Measurements from ENCODE around the gene ACMSD. TPM values are rescaled to one million over a fixed set of nuclear protein-coding genes. Genes with fewer than 3 reads are reported as not detected.

Gene ACMSD
- total RNA-seq, 4 donors from 2014 or later, result not detected

DNA sequence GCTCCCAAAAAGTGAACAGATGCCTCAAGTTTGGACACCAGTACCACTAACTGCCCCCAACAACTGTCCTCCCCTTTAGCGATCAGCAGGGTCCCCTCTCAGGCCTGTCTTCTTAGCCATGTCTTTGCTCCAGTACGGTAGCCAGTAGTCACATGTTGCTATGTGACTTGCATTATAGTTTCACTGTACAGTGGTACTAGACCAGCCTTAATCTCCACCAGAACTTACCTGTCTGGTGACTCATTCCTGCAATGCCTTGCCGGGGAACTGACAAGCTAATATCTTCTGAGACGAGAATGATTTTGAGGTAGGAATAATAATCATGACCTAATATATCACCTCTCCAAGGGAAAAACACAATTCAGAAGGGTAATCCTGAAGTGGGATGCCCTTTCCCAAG, 23.7 kb downstream of the ACMSD start:
- no peaks in the 10 kb centered on the region for H3K27me3 ChIP-seq
- H3K4me1 ChIP-seq, result no peaks in the 10 kb centered on the region
- no peak overlapping the region for H3K27ac ChIP-seq
- DNase-seq (ENCODE audit: low spot score in 2 of 2), result no peak
- H3K36me3 ChIP-seq, result no peaks in the 10 kb centered on the region
- H3K9me3 ChIP-seq, result no peaks in the 10 kb centered on the region
- TF ChIP-seq POLR2A (IDR thresholded peaks at IDR 0.05), result no peak
- no peak for TF ChIP-seq EP300 (IDR thresholded peaks at IDR 0.05)
- TF ChIP-seq, protein P1, sequence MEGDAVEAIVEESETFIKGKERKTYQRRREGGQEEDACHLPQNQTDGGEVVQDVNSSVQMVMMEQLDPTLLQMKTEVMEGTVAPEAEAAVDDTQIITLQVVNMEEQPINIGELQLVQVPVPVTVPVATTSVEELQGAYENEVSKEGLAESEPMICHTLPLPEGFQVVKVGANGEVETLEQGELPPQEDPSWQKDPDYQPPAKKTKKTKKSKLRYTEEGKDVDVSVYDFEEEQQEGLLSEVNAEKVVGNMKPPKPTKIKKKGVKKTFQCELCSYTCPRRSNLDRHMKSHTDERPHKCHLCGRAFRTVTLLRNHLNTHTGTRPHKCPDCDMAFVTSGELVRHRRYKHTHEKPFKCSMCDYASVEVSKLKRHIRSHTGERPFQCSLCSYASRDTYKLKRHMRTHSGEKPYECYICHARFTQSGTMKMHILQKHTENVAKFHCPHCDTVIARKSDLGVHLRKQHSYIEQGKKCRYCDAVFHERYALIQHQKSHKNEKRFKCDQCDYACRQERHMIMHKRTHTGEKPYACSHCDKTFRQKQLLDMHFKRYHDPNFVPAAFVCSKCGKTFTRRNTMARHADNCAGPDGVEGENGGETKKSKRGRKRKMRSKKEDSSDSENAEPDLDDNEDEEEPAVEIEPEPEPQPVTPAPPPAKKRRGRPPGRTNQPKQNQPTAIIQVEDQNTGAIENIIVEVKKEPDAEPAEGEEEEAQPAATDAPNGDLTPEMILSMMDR (IDR thresholded peaks at IDR 0.05), result no peak
- 89 to 92% methylated on average over 4 of the region's 4 CpGs for WGBS, 2 donors
- H3K4me3 ChIP-seq, result no peak overlapping the region

DNA sequence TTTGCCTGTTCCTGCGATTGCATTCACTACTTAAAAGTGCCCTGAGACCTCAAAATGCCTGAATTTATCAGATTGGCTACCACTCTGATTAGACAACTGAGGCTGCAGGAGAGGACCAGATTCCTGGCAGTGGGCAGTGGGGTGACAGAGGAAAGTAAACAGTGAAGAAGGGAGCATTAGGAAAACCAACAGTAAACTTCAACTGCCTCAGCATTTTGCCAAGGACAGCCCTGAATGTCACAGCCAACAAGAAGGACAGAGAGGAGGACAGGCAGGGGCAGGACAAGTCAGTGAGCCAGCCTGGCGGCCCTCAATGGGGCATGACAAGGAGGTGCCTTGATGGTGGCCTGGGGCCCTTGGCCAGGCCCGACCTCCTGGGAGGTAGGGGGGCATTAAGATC, 24.3 kb downstream of the ACMSD start:
- WGBS, 2 donors, result 82 to 93% methylated on average over 3 of the region's 3 CpGs
- Histone ChIP-seq H3K27me3 (no peaks in the 10 kb centered on the region), H3K27ac (no peak overlapping the region), H3K4me3 (no peak overlapping the region), H3K9me3 (no peaks in the 10 kb centered on the region), H3K4me1 (no peaks in the 10 kb centered on the region), H3K36me3 (no peaks in the 10 kb centered on the region)
- no peak for TF ChIP-seq POLR2A (IDR thresholded peaks at IDR 0.05)
- no peak for DNase-seq (ENCODE audit: low spot score in 2 of 2)

DNA sequence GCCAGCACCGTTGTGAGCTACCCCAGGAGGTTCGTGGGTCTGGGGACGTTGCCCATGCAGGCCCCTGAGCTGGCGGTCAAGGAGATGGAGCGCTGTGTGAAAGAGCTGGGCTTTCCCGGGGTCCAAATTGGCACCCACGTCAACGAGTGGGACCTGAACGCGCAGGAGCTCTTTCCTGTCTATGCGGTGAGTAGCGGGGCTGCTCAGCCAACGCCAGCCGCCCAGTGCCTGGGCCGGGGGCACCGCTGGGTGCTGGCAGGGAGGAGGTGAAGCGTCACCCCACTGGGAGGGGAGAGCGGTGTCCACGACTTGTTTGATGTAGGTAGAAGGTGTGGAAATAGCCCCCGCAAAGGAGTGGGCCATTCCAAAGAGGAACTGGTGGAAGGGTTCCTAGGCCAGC, 25.0 kb downstream of the ACMSD start:
- Histone ChIP-seq H3K4me3 (no peak overlapping the region), H3K27me3 (no peaks in the 10 kb centered on the region), H3K9me3 (no peaks in the 10 kb centered on the region), H3K36me3 (no peaks in the 10 kb centered on the region), H3K4me1 (no peaks in the 10 kb centered on the region), H3K27ac (no peak overlapping the region)
- DNase-seq (ENCODE audit: low spot score in 2 of 2), result no peak
- TF ChIP-seq, protein P1 (IDR thresholded peaks at IDR 0.05), result no peak
- no peak for TF ChIP-seq EP300 (IDR thresholded peaks at IDR 0.05)
- no peak for TF ChIP-seq POLR2A (IDR thresholded peaks at IDR 0.05)
- WGBS, 2 donors, result 90 to 96% methylated on average over 20 of the region's 20 CpGs

DNA sequence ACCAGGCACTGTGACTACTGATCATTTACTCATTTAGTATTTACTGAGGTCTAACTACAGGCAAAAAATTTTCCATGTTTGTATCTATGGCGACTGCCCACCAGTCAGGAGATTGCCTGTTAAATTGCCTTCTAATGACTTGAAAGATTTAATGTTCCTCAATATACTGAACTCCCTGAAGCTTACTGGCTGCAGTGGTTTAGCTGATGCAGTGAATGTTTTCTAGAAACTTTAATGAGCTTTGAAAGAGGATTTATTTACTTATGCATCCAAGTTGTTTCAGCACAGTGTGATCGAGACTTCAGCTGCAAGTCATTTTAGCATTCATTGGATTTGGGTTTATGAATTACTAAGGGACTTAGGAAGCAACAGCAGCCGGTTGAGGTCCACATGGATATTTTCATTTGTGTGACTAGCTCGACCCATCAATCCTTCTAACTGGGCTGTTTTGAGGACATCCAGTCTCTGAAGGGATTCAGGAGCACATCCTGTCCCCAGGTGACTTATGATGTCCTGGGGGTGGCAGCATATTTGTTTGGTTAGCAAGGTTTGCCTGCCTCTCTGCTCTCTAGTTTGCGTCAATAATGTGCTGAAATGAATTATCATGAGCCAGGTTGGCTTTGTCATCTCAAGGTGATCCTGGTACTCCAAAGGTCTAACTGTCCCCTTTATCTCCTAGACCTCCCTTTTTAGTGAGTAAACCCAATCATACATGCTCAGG, 26.8 kb downstream of the ACMSD start:
- Histone ChIP-seq H3K27me3 (no peaks in the 10 kb centered on the region), H3K4me3 (no peak overlapping the region), H3K9me3 (no peaks in the 10 kb centered on the region), H3K4me1 (no peaks in the 10 kb centered on the region), H3K27ac (no peak overlapping the region), H3K36me3 (no peaks in the 10 kb centered on the region)
- DNase-seq (ENCODE audit: low spot score in 2 of 2), result no peak
- TF ChIP-seq EP300 (IDR thresholded peaks at IDR 0.05) (no peak), POLR2A (IDR thresholded peaks at IDR 0.05) (no peak)
- TF ChIP-seq, protein P1 (IDR thresholded peaks at IDR 0.05), result no peak
- 71 to 74% methylated on average over 5 of the region's 5 CpGs for WGBS, 2 donors

DNA sequence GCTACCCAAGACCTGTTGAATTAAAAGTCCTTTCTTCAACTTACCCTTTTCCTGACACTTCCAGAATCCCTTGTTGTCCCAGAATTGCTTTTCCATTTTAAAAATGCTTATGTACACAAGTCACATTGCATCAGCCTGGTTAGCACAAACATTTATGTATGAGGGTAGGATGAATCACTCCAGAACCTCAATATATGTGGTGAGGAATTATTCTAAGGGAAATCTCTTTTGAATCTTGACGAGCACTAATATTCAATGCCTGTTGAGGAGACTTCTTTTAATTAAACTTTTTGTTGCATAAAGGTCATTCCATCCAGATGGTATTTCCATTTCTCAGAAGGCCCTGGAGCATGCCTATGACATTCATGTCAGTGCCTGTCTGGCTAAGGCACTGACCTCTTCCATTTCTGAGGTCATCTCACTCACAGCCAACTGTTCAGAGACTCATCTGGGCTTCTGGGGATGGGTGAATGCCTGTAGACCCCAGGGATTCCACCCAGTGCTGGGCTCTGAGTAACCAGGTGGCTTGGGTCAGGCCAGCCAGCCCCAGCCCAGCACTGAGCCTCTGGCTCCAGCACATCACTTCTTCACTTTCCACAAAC, 28.2 kb downstream of the ACMSD start:
- DNase-seq (ENCODE audit: low spot score in 2 of 2), result no peak
- Histone ChIP-seq H3K27ac (no peak overlapping the region), H3K36me3 (peaks cover 0 to 9% (median 0%) of the 10 kb centered on the region in 3 donors), H3K9me3 (no peaks in the 10 kb centered on the region), H3K4me1 (no peaks in the 10 kb centered on the region), H3K27me3 (no peaks in the 10 kb centered on the region), H3K4me3 (no peak overlapping the region)
- 65 to 72% methylated on average over 1 of the region's 1 CpG for WGBS, 2 donors
- TF ChIP-seq, protein P1 (IDR thresholded peaks at IDR 0.05), result no peak
- no peak for TF ChIP-seq POLR2A (IDR thresholded peaks at IDR 0.05)
- TF ChIP-seq EP300 (IDR thresholded peaks at IDR 0.05), result no peak

Data from tibial nerve (tissue), 4 donors.